Measurements from ENCODE around the gene MBTD1.
"Not testable (repeated sequence)": the region's sequence is repeated elsewhere in the genome, so short reads cannot be mapped to it uniquely, and the experiment has no call there.

MBTD1 gene

DNA sequence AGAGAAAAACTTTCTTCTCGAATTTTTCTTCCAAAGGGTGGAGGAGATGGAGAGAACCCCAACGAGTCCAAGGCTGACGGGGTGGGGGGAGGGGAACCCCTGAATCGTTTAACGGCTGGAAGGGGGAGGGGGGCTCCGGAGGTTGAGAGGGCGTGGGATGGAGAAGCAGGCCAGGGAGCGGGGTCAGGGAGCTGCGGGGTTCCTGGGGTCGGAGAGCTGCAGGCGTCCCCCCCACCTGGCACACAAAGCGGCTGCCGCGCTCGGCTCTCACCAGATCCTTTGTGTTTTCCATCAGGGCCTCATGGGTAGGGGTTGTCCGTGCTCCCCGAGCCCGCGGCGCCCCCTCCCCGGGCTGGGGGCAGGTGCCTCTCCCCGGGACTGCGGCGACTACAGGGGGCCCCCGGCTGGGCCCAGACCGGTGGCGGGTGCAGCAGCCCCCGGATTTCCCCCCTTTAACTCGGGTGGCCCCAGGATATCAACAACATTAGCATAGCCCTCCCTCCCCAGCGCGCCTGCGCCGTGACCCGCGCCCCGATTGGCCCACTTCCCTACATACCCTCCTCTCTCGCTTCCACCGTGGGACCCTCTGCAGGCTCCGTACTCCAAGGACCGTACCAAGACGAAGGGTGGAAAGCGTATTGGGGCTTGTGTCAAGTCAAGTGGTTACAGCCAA lies at the start of gene MBTD1:
MBTD1 (minus strand) TSS at position 486 of the 673 bp plus-strand sequence. CDS start 34,888 bp downstream, outside the sequence.
- DNase-seq (ENCODE audit: low read depth, low spot score), result peak; percentile 97

DNA sequence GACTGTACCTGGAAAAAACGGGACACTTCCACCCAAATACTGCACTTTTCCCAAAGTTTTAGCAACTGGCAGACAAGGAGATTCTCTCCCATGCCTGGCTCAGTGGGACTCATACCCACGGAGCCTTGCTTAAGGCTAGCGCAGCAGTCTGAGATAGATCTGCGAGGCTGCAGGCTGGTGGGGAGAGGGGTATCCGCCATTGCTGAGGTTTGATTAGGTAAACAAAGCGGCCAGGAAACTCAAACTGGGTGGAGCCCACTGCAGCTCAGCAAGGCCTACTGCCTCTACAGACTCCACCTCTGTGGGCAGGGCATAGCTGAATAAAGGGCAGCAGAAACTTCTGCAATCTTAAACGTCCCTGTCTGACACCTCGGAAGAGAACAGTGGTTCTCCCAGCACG lies 45.3 kb upstream of the MBTD1 start:
- no peak for DNase-seq (ENCODE audit: low read depth, low spot score)

DNA sequence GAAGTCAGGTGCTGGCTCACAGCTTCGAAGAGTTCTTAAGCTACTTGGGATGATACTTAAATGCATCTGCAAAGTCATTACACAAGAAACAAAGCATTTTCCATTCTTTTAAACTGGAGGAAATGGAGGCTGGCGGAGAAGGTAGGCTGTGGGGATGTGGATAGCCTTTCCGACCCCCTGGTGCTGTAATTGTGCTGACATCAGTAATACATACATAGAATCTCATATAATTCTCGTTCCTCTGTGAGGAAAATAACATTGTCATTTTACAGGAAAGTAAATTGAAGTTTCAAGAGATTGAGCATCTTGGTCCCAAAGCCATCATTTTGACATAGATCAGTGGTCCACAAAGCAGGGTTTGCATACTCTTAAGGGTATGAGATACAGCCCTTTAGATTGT lies 40.0 kb upstream of the MBTD1 start:
- no peak for DNase-seq (ENCODE audit: low read depth, low spot score)

DNA sequence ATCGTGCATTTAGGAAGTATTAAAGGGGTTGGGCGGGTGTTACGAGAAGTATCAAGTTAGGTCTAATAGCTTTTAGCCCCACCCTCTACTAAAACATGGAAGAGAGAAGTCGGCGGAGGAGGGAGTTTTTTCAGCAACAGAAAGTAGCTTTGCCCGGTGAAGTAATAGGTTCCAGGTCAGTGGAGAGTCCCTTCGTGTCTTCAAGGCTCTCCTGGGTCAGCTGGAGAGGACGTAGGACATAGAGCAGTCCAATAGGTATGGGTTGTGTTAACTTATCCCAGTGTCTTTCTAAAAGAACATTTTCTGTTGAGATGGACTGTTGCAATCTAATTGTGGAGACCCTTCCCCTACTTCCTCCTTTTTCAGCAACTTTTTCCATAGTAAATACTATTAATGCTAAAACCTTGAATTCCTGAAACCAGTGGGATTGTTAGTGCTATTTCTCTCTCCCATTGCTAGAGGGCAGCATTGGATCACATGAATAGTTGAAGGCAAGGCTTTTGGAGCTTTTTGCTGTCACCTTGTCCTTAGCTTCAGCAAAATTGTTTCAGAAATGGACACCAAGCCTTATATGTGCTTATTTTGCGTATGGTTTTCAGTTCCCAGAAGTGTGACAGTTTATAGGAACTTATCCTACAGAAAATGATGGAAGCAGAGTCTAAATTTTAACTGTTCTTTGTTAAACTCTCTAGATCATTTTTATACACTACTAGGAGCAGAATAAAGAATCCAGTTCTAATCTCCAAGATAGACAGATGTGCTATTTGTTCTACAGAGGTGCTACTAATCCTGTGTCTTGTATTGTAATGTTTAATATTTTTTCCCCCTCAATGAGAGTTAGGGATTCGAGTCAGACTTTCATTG lies 38.9 kb upstream of the MBTD1 start:
- no peak for DNase-seq (ENCODE audit: low read depth, low spot score)

DNA sequence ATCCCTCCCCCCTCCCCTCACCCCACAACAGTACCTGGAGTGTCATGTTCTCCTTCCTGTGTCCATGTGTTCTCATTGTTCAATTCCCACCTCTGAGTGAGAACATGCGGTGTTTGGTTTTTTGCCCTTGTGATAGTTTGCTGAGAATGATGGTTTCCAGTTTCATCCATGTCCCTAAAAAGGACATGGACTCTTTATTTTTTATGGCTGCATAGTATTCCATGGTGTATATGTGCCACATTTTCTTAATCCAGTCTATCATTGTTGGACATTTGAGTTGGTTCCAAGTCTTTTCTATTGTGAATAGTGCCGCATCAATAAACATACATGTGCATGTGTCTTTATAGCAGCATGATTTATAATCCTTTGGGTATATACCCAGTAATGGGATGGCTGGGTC lies 34.5 kb upstream of the MBTD1 start:
- not testable (repeated sequence) for DNase-seq (ENCODE audit: low read depth, low spot score)

DNA sequence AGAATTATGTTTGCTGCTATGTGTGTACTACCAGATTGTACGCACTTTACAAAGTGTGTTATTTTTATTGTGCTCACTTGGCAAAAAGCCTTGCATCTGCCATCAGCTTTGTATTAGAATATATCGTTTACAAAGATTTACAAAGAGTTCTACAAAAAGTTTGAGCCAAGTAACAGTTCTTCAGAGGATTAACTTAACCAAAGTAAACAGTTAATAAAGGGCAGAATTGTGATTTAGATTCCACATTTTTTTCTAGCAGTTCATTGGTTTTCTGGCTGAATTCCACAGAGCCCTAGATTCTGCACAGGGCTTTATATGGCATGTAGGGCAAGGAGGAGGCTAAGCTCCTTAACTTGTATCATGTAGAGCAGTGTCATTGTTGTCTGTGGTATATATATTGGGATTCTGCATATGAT lies 29.9 kb upstream of the MBTD1 start:
- no peak for DNase-seq (ENCODE audit: low read depth, low spot score)

DNA sequence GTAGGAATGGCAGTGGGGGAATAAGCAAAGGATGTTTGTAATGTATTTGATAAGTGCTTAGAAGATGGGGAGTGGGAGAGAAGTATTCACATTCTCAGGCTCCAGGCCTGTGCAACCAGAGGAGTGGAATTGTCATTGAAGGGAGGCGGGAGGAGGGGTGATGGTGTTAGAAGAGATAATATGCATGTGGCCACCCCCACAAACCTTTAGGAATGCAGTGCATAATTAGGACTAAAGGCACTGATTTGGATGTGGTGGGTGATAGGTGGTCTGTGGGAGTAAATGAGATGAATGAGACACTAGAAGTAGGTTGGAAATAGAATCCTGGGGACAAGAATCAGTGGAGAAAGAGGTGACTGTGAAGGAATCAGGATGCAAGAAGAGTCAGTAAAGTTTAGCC lies 27.6 kb upstream of the MBTD1 start:
- no peak for DNase-seq (ENCODE audit: low read depth, low spot score)

DNA sequence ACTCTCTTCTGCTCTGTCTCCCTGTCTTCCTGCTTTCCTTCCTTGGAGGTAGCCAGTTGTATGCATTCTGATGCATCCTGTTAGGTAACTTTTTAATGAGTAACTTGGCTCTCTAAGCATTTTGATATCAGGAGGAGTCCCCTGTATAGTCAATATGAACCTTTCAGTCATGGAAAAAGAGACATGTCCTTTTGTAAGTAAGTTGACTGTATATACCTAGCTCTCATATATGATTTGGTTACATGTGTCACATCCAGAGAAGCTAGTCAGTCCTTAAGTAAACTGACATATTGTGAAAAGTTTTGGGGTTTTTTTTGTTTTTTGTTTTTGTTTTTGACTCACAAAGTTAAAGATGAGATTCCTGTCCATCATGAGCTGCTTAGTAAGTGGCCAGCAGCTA lies 19.3 kb upstream of the MBTD1 start:
- no peak for DNase-seq (ENCODE audit: low read depth, low spot score)

DNA sequence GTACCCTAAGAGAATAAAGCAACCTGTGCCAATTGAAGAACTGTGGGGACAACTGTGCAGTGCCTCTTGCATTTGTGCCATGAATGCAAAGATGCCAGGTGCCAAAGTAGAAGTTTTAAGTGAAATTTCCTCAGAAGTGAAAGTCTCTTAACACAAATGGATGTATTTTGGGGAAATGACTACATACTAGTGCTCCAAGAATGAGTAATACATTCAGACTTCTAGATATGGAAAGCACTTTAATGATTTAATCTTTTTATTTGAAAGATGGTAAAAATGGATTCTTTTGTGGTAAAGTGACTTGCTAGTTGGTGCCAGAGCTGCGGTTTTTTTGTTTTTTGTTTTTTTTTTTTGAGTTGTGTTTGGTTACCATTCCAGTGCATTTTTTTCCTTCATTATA lies 15.5 kb upstream of the MBTD1 start:
- no peak for DNase-seq (ENCODE audit: low read depth, low spot score)

DNA sequence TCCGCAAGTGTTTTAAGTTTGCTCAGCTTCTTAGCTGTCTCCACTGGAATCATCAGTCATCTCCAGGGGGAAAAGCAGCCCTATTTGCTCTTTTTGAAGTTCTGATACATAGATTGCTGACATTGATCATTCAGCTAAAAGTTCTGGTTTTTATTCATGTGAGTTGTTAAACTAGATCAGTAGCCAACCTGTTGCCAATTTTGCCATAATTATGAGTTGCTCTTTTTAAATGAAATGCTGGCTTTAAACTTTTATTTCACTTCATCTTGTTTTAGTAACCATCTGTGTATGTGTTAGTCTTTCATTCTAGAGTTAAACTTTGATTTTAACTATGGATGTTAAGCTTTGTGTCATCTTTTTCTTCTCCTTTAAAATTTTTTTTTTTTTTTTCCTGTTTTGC lies 13.0 kb upstream of the MBTD1 start:
- no peak for DNase-seq (ENCODE audit: low read depth, low spot score)

DNA sequence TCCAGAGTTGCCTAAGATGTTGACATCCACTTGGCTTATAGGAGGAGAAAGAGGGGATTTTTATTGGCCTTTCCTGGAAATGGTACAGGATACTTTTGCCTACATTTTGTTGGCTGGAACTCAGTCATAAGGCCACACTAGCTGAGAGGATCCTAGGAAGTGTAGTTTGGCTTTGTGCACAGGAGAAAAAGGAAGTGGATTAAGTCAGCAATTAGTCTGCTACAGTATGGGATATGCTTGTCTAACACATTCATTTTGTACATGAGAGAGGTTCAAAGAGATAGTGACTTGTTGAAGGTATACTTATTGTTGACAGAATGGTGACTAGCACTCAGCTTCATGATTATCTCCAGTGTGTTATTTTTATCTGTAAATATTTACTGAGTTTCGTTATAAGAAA lies 10.8 kb upstream of the MBTD1 start:
- no peak for DNase-seq (ENCODE audit: low read depth, low spot score)

DNA sequence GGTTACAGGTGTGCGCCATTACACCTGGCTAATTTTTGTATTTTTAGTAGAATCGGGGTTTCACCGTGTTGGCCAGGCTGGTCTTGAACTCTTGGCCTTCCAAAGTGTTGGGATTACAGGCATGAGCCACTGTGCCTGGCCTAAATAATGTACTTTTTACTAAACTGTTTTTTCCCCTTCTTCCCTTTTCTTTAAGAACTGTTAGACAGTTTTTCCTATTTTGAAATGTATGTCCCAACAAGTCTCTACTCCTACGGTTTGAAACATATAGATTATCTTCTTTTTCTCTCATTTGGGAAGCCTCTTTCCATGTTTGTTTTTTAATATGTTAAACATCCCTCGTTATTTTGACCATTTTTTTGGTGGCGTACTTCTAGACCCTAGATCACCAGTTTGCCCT lies 10.1 kb upstream of the MBTD1 start:
- no peak for DNase-seq (ENCODE audit: low read depth, low spot score)

DNA sequence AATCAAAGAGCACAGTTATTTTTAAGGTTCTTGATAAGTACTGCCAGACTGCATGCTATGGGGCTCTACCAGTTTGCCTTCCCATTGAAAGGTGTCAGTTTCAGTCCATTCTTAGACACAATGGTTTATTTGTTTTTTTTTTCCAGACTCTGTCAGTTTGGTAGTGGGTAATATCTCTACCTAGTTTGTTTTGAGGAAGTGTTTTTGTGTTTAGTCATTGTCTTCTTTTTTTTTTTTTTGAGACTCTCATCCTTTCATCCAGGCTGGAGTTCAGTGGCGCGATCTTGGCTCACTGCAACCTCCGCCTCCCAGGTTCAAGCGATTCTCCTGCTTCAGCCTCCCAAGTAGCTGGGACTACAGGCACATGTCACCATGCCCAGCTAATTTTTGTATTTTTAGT lies 4.6 kb upstream of the MBTD1 start:
- not testable (repeated sequence) for DNase-seq (ENCODE audit: low read depth, low spot score)

DNA sequence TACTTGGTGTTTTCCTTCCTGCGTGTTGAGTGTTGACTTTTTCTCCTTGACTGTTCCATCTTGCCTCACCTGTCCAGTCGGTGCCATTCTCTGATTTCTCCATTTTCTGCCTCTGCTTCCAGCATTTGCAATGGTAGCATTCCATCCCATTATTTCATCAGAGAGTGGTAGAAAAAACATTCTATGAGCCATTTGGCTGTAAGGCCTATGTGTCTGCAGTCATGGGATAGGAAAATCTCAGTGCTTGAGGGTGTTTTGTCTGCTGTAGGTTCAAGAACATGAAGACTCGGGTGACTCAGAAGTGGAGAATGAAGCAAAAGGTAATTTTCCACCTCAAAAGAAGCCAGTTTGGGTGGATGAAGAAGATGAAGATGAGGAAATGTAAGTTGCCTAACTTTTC lies 3.2 kb upstream of the MBTD1 start:
- DNase-seq (ENCODE audit: low read depth, low spot score), result no peak

DNA sequence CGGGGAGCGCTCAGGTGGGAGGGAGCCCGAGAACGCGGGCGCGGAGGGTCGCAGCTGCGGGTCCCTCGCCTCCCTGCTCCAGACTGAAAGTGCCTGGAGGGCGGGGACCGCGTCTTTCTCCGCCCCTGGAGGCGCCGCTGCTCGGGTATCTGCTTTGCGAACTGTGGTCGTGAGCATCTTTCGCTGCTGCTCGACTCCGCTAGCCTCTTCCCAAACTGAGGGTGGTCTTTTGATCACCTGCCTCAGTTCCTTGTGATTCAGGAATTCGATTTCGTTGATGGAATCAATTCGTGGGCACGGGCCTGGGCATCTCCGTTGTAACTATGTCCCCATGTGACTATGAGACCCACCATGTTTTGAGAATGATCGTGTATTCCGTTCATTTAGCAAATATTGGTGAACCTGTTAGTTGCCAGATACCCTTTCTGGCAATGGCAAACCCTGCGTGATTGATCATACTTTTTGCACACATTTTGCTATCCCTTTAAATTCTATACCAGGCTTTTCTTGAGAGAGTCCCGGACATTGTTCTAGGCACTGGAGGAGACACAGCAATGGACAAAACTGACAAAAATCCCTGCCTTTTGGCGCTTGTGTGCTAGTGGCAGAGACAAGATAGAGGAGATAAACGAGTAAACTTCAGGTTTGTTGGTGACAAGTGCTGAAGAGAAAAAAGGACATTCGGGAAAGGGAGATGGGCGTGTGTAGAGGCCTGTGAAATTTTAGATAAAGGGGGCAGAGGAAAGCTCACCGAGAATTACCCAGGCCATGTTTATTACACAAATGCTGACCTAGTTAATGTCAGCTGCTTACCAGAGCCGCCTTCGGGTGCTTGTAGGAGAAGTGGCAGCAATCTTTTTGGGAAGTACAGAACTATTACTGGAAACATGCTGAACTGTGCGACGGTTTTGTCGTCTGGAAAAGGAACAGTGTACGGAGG lies 1.4 kb upstream of the MBTD1 start:
- no peak for DNase-seq (ENCODE audit: low read depth, low spot score)

DNA sequence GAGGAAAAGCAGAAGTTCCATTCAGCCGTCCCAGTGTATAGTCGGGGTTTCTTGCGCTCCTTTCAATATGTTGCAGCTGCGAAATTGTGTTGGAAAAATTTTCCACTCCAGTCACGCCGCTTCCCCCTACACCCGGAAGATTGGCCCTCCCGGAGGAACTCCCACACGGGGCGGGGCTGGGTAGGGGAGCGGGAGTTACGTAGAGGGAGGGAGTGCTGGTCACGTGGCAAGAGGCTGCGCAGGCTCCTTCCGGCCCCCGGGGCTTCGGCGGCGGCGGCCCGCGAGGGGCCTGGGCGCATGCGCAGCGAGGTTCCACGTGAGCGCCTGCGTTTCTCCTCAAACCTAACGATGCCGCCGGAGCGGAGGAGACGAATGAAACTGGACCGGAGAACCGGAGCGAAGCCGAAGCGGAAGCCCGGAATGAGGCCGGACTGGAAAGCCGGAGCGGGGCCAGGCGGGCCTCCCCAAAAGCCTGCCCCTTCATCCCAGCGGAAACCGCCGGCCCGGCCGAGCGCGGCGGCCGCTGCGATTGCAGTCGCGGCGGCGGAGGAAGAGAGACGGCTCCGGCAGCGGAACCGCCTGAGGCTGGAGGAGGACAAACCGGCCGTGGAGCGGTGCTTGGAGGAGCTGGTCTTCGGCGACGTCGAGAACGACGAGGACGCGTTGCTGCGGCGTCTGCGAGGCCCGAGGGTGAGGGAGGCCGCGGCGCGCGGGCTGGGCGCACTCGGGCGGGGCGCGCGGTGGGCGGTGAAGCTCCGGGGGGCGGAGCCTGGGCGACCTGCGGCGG lies 581 bp upstream of the MBTD1 start, which contains the start of gene UTP18:
UTP18 (plus strand) TSS at position 310 of the 787 bp plus-strand sequence; CDS start at position 349, 39 bp downstream.
- no peak for DNase-seq (ENCODE audit: low read depth, low spot score)

DNA sequence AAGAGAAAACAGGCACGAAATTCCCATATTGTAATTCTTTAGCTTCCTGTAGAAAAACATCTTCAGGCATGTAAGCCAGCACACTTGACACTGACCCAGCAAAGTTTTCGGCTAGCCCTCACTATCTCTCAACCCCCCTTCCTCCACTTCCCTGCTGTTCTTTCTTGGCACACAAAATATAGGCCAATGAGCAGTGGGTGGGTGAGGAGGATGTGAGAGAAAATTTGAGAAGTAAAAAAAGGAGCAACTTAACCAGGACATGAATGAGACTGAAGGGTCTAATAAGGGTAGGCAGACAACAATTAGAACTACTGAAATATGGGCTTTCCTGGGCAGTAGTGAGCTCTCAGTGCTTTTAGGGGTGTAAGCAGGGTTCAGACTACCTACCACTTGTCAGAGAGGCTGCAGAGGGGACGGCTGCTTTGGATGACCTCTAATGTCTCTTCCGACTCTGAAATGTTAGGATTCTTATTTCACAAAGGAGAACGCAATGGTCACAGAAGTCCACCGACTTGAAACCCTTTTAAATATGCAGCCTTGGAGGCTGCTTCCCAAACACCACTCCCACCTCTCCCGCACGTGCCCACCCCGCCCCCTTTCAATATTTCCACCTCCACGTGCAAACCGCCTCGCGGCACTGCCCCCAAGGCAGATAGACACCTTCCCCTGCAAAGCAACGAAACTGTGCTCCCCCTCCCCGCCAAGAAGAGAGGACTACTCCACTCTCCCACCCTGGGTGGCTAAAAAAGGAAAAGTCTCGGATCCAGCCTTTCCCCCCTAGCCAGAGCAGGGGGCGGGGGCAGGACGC lies 889 bp downstream of the MBTD1 start:
- DNase-seq (ENCODE audit: low read depth, low spot score), result no peak

DNA sequence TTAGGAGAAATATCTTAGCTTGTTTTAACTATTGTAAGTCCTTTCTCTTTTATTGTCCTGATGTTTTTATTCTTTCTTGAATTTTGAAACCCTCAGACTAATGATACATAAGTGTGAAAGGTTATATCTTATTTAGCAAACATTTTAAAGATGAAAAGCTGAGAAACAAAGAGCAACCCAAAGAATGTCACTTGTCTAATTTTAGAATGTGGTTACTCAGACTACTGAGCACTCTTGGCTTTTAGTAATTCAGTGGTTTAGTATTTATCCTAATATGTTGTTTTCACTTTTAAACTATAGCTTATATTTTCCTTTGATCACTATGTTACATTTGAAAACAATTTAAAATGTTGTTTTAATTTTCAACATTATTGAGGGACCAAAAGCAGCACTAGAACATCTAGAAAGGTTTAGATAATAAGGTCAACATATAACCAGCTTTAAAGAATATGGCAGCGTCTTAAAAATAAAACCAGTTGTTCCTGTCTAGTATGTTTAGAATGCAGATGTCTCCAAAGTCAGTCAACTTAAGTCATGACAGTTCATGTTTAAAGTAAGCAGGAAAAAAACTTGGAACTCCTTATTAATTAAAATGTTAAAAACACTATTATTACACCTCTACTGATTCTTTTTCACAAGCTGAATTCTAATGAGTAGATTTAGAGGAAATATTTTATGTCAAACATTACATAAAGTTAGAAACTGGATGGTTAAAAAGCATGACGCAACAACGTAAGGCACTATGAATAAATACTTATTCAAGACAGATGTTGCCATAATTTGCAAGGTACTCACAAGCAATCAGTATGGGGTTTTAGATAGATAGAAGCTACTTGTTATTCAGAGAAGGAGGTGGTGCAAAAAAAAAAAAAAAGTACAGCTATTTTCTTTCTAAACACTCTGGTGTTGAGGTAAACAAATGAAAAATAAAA lies 2.4 kb downstream of the MBTD1 start:
- no peak for DNase-seq (ENCODE audit: low read depth, low spot score)

DNA sequence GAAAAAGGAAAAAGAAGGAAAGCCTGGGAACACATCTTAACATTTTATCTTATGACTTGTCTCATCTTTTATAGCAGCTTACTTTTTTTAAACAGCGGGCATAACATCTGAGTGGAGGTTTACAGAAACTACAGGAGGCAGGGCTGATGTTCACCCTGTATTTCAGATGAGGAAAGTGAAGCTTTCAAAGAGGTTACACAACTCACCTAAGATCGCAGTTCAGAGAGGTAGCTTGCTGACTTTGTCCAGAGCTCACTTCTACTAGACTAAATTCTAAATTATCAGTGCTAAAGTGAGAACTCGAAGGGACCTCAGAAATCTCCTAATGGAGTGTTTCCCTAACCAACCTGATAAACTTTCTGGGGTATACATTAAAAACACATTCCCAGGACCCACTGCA lies 3.7 kb downstream of the MBTD1 start:
- DNase-seq (ENCODE audit: low read depth, low spot score), result no peak
